Osteocyte (in vitro differentiated cells): ENCODE measurements around the gene PLCG2. TPM values are rescaled to one million over a fixed set of nuclear protein-coding genes. Genes with fewer than 3 reads are reported as not detected.

Source experiments
- DNase-seq: peaks from one replicate; pipeline ENCODE4 v3.0.0; 2021; ENCODE audit warnings: mixed read lengths; ENCODE audit not compliant: unreplicated experiment; ENCODE audit errors: extremely low spot score
- H3K27ac Mint-ChIP-seq: one replicate; pipeline ENCODE4 v1.8.0; 2021; ENCODE audit warnings: mild to moderate bottlenecking, mixed read lengths; ENCODE audit not compliant: unreplicated experiment
- H3K27me3 Mint-ChIP-seq: one replicate; pipeline ENCODE4 v1.8.0; 2021; ENCODE audit warnings: mixed read lengths; ENCODE audit not compliant: unreplicated experiment
- H3K36me3 Mint-ChIP-seq: one replicate; pipeline ENCODE4 v1.8.0; 2021; ENCODE audit warnings: mixed read lengths; ENCODE audit not compliant: unreplicated experiment
- H3K4me1 Mint-ChIP-seq: one replicate; pipeline ENCODE4 v1.8.0; 2021; ENCODE audit warnings: mixed read lengths; ENCODE audit not compliant: unreplicated experiment
- H3K4me3 Mint-ChIP-seq: one replicate; pipeline ENCODE4 v1.8.0; 2021; ENCODE audit warnings: mild to moderate bottlenecking, moderate library complexity, mixed read lengths; ENCODE audit not compliant: unreplicated experiment
- H3K9me3 Mint-ChIP-seq: one replicate; pipeline ENCODE4 v1.8.0; 2021; ENCODE audit warnings: mixed read lengths; ENCODE audit not compliant: unreplicated experiment
- CTCF ChIP-seq: fragments of 200-600 bp; sonication (generic); IDR thresholded peaks from 2 replicates; pipeline ENCODE4 v1.5.0; 2021; ENCODE audit warnings: antibody characterized with exemption, mild to moderate bottlenecking, moderate library complexity
- total RNA-seq: library from RNA; stranded (reverse); gene quantifications from 2 replicates; pipeline ENCODE4 v1.2.1, GENCODE V29; 2021

PLCG2 gene
- total RNA-seq, 1 donor from 2014 or later = not detected

DNA sequence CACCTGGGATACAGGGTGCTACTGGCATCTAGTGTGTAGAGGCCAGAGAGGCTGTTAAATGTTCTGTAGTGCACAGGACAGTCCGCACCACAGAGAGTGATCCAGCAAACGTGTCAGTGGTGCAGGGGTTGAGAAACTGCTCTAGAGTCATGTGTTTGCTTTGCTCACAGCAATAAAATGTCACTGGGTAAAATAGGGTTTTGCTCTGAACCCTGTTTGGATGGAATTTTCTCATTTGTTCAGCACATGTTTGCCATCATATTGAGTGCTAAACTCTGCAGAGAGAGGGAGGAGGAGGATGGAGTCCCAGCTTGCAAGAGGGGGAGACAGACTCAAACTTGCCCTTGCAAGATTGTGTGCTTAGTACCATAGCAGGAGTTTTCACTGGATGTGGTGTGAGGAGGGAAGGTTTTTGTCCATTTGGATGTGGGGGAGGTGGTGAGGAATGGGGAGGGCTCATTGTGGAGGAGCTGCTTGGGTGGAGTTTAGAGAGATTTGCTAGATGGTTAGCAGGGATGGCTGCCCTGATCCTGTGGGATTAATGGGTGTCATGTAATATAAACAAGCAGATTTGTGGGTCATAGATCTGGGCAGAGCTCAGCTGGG lies 11.8 kb downstream of the PLCG2 start:
- peaks cover 28% of the 10 kb centered on the region for H3K27me3 Mint-ChIP-seq
- no peak for TF ChIP-seq CTCF
- no peak for DNase-seq
- H3K36me3 Mint-ChIP-seq = no peaks in the 10 kb centered on the region
- H3K4me1 Mint-ChIP-seq = no peaks in the 10 kb centered on the region
- H3K9me3 Mint-ChIP-seq = no peaks in the 10 kb centered on the region
- H3K4me3 Mint-ChIP-seq = no peak overlapping the region
- H3K27ac Mint-ChIP-seq = no peak overlapping the region

DNA sequence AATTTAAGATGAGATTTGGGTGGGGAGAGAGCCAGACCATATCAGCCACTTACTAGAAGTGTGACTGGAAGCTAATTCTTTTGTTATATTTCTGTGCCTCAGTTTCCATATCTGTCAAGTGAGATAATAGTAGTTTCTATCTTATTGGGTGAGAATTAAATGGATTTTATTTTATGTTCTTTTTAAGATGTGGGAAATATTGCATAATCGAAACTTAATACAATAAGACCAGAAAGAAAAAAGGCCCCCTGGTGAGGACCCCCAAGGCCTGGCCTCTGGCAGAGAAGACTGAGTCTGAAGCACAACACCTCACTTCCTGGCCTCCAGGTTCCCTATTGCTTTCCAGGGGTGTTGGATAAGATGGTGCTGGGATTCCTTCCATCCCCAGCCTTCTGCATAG lies 13.7 kb downstream of the PLCG2 start:
- DNase-seq = no peak
- Mint-ChIP-seq H3K27me3 (peaks cover 22% of the 10 kb centered on the region), H3K4me3 (no peak overlapping the region), H3K9me3 (no peaks in the 10 kb centered on the region), H3K36me3 (no peaks in the 10 kb centered on the region), H3K4me1 (no peaks in the 10 kb centered on the region), H3K27ac (no peak overlapping the region)
- TF ChIP-seq CTCF = no peak

- DNase-seq = no peak
- H3K9me3 Mint-ChIP-seq = no peaks in the 10 kb centered on the region
- no peak for TF ChIP-seq CTCF
Observed at GRCh38 chr16:81795193-81795592, 16.1 kb downstream of the PLCG2 start.

GRCh38 chr16:81796035-81796434 lies 16.9 kb downstream of the PLCG2 start:
- DNase-seq = no peak
- Mint-ChIP-seq H3K27me3 (peaks cover 10% of the 10 kb centered on the region), H3K9me3 (no peaks in the 10 kb centered on the region), H3K36me3 (no peaks in the 10 kb centered on the region), H3K4me1 (no peaks in the 10 kb centered on the region), H3K27ac (no peak overlapping the region), H3K4me3 (no peak overlapping the region)
- TF ChIP-seq CTCF = no peak

More at GRCh38 chr16:81795193-81795592, 16.1 kb downstream of the PLCG2 start:
- Mint-ChIP-seq H3K4me3 (no peak overlapping the region), H3K4me1 (no peaks in the 10 kb centered on the region), H3K27ac (no peak overlapping the region), H3K36me3 (no peaks in the 10 kb centered on the region), H3K27me3 (peaks cover 16% of the 10 kb centered on the region)

GRCh38 chr16:81796583-81797346 lies 17.7 kb downstream of the PLCG2 start:
- Mint-ChIP-seq H3K4me3 (no peak overlapping the region), H3K4me1 (no peaks in the 10 kb centered on the region), H3K27ac (no peak overlapping the region), H3K9me3 (no peaks in the 10 kb centered on the region), H3K36me3 (no peaks in the 10 kb centered on the region), H3K27me3 (peaks cover 7% of the 10 kb centered on the region)
- TF ChIP-seq CTCF = no peak
- no peak for DNase-seq
